Measurements from ENCODE around the gene TWIST2.

The TWIST2 gene

DNA sequence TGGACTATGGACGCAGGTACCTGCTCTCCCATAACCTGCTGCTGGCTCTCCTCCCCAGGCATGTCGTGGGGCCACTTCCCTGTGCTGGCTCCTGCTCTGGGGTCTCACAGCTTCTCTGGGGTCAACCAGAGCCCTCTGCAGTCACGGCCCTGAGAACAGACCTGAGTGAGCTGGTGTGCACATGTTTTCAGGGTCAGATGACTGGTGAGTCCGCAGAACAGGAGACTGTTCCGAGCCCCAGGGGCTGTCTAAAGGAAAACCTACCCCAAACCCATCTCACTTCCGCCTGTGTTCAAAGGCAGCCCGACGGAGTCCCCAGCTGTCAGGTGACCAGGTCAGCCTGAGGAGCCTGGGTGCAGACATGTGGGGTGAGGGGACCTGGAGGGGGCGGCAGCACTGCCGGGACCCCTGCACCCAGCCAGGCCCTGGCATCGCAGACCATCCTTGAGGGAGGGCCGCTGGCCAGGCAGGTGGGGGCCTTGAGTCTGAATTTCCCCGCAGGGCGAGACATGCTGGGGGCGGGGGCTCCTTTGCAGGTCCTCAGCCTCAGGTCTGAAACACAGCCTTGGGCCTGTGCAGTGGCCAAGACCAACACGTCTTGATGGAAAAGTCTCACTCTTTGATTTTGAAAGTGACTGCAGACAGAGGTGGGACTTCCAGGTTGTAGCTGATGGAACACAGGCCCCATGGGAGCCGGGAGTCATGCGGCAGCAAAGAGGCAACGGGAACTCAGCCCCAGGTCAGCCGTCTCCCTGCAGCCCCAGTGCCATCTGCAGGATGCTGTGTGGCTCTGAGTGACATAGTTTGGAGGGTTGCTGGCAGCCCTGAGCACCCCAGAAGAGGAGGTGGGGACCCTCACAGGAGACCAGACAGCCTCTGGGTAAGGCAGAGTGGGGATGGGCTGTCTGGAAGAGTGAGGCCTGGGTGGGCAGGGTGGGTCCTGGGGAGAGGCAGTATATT is 65.3 kb downstream of the TWIST2 start:
- Histone ChIP-seq H3K4me1 (ENCODE audit: control insufficient read depth, insufficient read depth, low read length) (peaks cover 46% of the 10 kb centered on the region), H3K36me3 (ENCODE audit: insufficient read depth, low read length) (peaks cover 6% of the 10 kb centered on the region), H3K9ac (ENCODE audit: low read depth, low read length) (no peak overlapping the region)

DNA sequence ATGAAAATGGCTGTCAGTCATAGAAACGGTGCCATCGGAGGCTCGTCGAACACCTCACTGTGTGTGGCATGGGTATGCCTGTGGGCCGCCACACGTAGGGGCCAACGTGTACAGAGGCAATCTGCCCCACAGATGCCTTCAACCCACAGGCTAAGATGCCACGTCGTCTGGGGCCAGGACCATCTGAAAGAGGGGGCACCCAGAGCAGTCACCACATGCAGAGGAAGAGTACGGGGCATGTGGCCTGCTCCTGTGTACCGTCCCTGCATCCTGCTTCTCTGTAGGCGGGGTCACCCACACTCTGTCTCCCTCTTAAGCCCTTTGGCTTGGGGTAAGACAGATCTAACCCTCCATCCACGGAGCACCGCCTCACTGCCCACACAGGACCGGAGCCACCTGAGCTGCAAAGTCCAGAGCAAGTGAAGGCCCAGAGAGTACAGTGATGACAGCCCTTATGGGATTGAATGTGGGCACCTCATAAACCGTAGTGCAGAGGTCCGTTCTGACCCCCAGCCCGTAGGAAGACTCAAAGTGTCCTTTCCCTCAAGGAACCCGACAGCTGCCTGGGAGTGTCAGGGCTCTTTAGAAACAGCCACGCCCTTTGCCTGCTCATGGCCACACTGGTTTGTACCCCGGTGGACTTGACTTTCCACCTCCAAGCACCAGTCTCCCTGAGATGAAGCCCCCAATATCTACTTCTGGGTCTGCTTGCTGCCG is 66.2 kb downstream of the TWIST2 start:
- peaks cover 43% of the 10 kb centered on the region for H3K4me1 ChIP-seq (ENCODE audit: control insufficient read depth, insufficient read depth, low read length)
- peak overlapping the region; percentile 66 for H3K9ac ChIP-seq (ENCODE audit: low read depth, low read length)

More for the DNA sequence above, 65.3 kb downstream of the TWIST2 start:
- Histone ChIP-seq H3K27me3 (ENCODE audit: control insufficient read depth, insufficient read depth, low read length) (no peaks in the 10 kb centered on the region), H3K9me3 (replicated peaks; ENCODE audit: low read length) (no peaks in the 10 kb centered on the region), H3K4me2 (ENCODE audit: low read length) (no peak overlapping the region), H3K4me3 (ENCODE audit: low read length) (no peak overlapping the region)

GRCh38 chr2:238914648-238915015 is 66.7 kb downstream of the TWIST2 start:
- peak overlapping the region; percentile 74 for H3K4me2 ChIP-seq (ENCODE audit: low read length)
- peak overlapping the region; percentile 66 for H3K9ac ChIP-seq (ENCODE audit: low read depth, low read length)
- H3K4me1 ChIP-seq (ENCODE audit: control insufficient read depth, insufficient read depth, low read length), result peaks cover 37% of the 10 kb centered on the region
- peak overlapping the region; percentile 46 for H3K4me3 ChIP-seq (ENCODE audit: low read length)
- H3K9me3 ChIP-seq (replicated peaks; ENCODE audit: low read length), result no peaks in the 10 kb centered on the region
- no peaks in the 10 kb centered on the region for H3K27me3 ChIP-seq (ENCODE audit: control insufficient read depth, insufficient read depth, low read length)
- H3K36me3 ChIP-seq (ENCODE audit: insufficient read depth, low read length), result peaks cover 6% of the 10 kb centered on the region

More for the DNA sequence above, 66.2 kb downstream of the TWIST2 start:
- Histone ChIP-seq H3K9me3 (replicated peaks; ENCODE audit: low read length) (no peaks in the 10 kb centered on the region), H3K36me3 (ENCODE audit: insufficient read depth, low read length) (peaks cover 6% of the 10 kb centered on the region), H3K4me3 (ENCODE audit: low read length) (peak overlapping the region; percentile 46), H3K27me3 (ENCODE audit: control insufficient read depth, insufficient read depth, low read length) (no peaks in the 10 kb centered on the region), H3K4me2 (ENCODE audit: low read length) (peak overlapping the region; percentile 74)

- no peak overlapping the region for H3K4me2 ChIP-seq (ENCODE audit: low read length)
- H3K9ac ChIP-seq (ENCODE audit: low read depth, low read length), result no peak overlapping the region
- no peaks in the 10 kb centered on the region for H3K9me3 ChIP-seq (replicated peaks; ENCODE audit: low read length)
- peaks cover 36% of the 10 kb centered on the region for H3K4me1 ChIP-seq (ENCODE audit: control insufficient read depth, insufficient read depth, low read length)
- H3K36me3 ChIP-seq (ENCODE audit: insufficient read depth, low read length), result peaks cover 6% of the 10 kb centered on the region
- peak overlapping the region; percentile 46 for H3K4me3 ChIP-seq (ENCODE audit: low read length)
- H3K27me3 ChIP-seq (ENCODE audit: control insufficient read depth, insufficient read depth, low read length), result no peaks in the 10 kb centered on the region
Observed at GRCh38 chr2:238915196-238915595, 67.3 kb downstream of the TWIST2 start.

DNA sequence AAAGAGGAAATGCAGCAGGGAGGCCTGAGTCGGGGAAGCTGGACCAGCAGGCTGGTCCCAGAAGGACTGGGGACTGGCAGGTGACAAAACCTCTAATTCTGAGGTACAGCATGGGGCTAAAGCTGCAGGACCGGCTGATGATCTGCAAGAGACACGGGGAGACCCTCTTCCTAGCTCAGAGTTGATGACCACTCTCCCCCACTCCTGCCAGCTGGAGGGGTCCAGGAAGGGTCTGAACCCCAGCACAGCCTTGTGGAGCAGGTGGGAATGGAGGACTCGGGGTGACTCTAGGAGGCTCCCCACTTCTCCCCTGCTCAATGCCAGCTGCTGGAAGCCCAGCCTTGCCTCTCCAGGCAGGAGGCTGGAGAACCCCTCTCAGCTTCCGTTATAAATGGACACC is 67.7 kb downstream of the TWIST2 start:
- Histone ChIP-seq H3K4me3 (ENCODE audit: low read length) (no peak overlapping the region), H3K4me2 (ENCODE audit: low read length) (no peak overlapping the region), H3K9ac (ENCODE audit: low read depth, low read length) (no peak overlapping the region)

DNA sequence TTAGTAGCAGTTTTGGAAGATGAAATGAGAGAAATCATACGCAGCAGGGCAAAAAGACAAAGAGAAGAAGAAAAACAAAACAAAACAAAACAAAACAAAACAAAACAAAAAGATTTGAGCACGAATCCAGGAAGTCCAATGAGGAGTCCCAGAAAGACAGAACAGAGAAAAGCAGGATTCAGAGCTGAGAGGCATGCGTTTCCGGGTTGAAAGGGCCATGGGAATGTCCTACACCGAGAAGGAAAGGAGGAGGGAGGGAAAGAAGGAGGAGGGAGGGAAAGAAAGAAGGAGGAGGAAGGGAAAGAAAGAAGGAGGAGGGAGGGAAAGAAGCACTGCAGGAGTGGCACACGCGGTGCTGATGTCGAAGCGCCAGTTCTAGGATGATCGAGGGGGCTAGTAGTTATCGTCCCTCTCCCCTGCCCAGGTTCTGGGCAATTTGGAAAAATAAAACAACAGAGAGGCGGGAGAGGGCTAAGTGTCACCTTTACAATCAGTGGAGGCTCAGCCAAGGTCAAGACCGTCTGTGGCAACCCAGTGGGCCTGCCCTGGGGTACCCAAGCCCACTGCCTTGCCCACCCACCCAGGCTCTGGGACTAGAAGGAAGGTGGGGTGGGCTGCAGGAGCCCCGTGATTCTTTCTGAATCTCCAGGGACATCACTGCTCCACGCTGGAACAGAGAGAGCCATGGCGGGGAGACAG is 68.4 kb downstream of the TWIST2 start:
- Histone ChIP-seq H3K9ac (ENCODE audit: low read depth, low read length) (no peak overlapping the region), H3K4me3 (ENCODE audit: low read length) (no peak overlapping the region), H3K27me3 (ENCODE audit: control insufficient read depth, insufficient read depth, low read length) (no peaks in the 10 kb centered on the region), H3K4me1 (ENCODE audit: control insufficient read depth, insufficient read depth, low read length) (peaks cover 36% of the 10 kb centered on the region), H3K9me3 (replicated peaks; ENCODE audit: low read length) (no peaks in the 10 kb centered on the region), H3K4me2 (ENCODE audit: low read length) (no peak overlapping the region), H3K36me3 (ENCODE audit: insufficient read depth, low read length) (no peaks in the 10 kb centered on the region)

More for the DNA sequence above, 67.7 kb downstream of the TWIST2 start:
- Histone ChIP-seq H3K27me3 (ENCODE audit: control insufficient read depth, insufficient read depth, low read length) (no peaks in the 10 kb centered on the region), H3K9me3 (replicated peaks; ENCODE audit: low read length) (no peaks in the 10 kb centered on the region), H3K36me3 (ENCODE audit: insufficient read depth, low read length) (peaks cover 5% of the 10 kb centered on the region), H3K4me1 (ENCODE audit: control insufficient read depth, insufficient read depth, low read length) (peaks cover 36% of the 10 kb centered on the region)

DNA sequence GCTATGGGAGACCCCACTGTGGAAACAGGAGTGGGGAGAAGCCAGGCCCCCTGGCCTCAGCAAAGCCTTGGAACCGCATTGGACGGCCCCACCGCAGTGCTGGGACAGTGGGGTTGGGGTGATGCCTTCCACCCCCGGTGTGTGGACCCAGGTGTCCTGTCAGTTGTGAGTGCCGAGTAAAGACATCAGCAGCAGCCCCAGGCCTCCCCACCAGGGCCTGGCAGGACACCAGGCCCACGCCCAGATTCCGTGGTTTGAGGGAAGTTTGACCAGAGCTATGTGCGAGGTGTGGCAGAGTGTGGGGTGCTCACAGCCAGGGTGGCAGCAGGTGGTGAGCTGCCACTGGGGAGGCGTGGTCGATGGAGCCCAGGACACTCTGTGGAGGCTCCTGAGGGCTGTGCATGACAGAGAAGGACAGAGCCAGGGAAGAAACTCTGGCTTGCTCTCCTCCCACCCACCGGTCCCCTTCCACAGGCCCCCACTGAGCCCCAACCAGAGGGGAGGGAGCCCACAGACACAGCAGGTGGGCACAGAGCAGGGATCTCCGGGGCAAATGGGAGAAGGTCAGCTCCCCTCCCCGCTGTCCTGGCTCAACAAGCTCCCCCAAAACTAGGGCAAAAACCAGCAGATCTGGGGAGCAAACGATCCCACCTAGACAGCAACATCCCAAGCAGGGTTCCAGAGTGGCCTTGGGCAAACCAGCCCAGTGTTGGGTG is 69.1 kb downstream of the TWIST2 start:
- H3K4me3 ChIP-seq (ENCODE audit: low read length), result no peak overlapping the region

DNA sequence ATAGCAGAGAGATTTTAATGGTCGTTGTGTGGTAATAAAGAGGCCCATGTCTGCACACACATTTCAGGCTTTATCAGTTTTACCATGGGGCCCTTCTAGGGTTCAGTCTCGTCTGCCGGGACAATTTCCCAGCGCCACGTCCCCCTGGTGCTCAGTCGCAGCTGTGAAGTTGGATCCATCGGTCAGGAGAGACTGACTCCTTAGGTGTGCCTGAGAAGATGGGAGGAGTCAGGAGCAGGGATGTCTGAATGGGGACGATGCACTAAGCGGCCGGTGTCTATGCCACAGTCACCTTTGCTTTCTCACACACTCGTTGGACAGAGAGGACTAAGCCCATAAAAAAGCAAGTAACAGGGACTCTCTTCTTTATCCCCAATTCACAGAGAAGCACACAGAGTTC is 71.4 kb downstream of the TWIST2 start:
- H3K27me3 ChIP-seq (ENCODE audit: control insufficient read depth, insufficient read depth, low read length), result no peaks in the 10 kb centered on the region
- no peaks in the 10 kb centered on the region for H3K36me3 ChIP-seq (ENCODE audit: insufficient read depth, low read length)
- no peak overlapping the region for H3K9ac ChIP-seq (ENCODE audit: low read depth, low read length)
- no peaks in the 10 kb centered on the region for H3K9me3 ChIP-seq (replicated peaks; ENCODE audit: low read length)
- H3K4me3 ChIP-seq (ENCODE audit: low read length), result no peak overlapping the region
- H3K4me1 ChIP-seq (ENCODE audit: control insufficient read depth, insufficient read depth, low read length), result peaks cover 24% of the 10 kb centered on the region
- no peak overlapping the region for H3K4me2 ChIP-seq (ENCODE audit: low read length)

More for the DNA sequence above, 69.1 kb downstream of the TWIST2 start:
- Histone ChIP-seq H3K4me2 (ENCODE audit: low read length) (no peak overlapping the region), H3K9ac (ENCODE audit: low read depth, low read length) (no peak overlapping the region), H3K9me3 (replicated peaks; ENCODE audit: low read length) (no peaks in the 10 kb centered on the region), H3K36me3 (ENCODE audit: insufficient read depth, low read length) (no peaks in the 10 kb centered on the region), H3K4me1 (ENCODE audit: control insufficient read depth, insufficient read depth, low read length) (peaks cover 36% of the 10 kb centered on the region), H3K27me3 (ENCODE audit: control insufficient read depth, insufficient read depth, low read length) (no peaks in the 10 kb centered on the region)

GRCh38 chr2:238920053-238920452 is 72.2 kb downstream of the TWIST2 start:
- no peak overlapping the region for H3K4me2 ChIP-seq (ENCODE audit: low read length)
- H3K9ac ChIP-seq (ENCODE audit: low read depth, low read length), result no peak overlapping the region
- H3K9me3 ChIP-seq (replicated peaks; ENCODE audit: low read length), result no peaks in the 10 kb centered on the region
- peaks cover 17% of the 10 kb centered on the region for H3K4me1 ChIP-seq (ENCODE audit: control insufficient read depth, insufficient read depth, low read length)
- no peaks in the 10 kb centered on the region for H3K27me3 ChIP-seq (ENCODE audit: control insufficient read depth, insufficient read depth, low read length)
- H3K36me3 ChIP-seq (ENCODE audit: insufficient read depth, low read length), result no peaks in the 10 kb centered on the region
- no peak overlapping the region for H3K4me3 ChIP-seq (ENCODE audit: low read length)

GRCh38 chr2:238920601-238921001 is 72.7 kb downstream of the TWIST2 start:
- no peak overlapping the region for H3K4me3 ChIP-seq (ENCODE audit: low read length)
- H3K9me3 ChIP-seq (replicated peaks; ENCODE audit: low read length), result no peaks in the 10 kb centered on the region
- no peaks in the 10 kb centered on the region for H3K27me3 ChIP-seq (ENCODE audit: control insufficient read depth, insufficient read depth, low read length)
- H3K36me3 ChIP-seq (ENCODE audit: insufficient read depth, low read length), result no peaks in the 10 kb centered on the region
- peaks cover 11% of the 10 kb centered on the region for H3K4me1 ChIP-seq (ENCODE audit: control insufficient read depth, insufficient read depth, low read length)
- no peak overlapping the region for H3K9ac ChIP-seq (ENCODE audit: low read depth, low read length)
- H3K4me2 ChIP-seq (ENCODE audit: low read length), result no peak overlapping the region

DNA sequence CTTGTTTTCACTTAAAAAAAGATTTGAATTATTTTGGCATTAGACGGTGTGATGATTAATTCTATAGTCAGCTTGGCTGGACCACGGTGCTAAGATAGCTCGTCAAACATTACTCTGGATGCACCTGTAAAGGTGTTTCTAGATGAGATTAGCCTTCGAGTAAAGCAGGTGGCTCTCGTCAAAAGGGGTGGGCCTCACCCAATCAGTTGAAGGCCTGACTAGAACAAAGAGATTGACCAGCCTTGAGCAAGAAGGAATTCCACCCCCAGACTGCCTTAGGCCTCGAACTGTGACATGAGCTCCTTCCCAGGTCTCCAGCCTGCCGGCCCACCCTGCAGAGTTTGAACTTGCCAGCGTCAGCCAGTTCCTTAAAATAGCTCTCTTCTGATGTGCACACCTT is 73.4 kb downstream of the TWIST2 start:
- Histone ChIP-seq H3K9me3 (replicated peaks; ENCODE audit: low read length) (no peaks in the 10 kb centered on the region), H3K9ac (ENCODE audit: low read depth, low read length) (no peak overlapping the region), H3K4me1 (ENCODE audit: control insufficient read depth, insufficient read depth, low read length) (peaks cover 11% of the 10 kb centered on the region), H3K27me3 (ENCODE audit: control insufficient read depth, insufficient read depth, low read length) (no peaks in the 10 kb centered on the region), H3K4me3 (ENCODE audit: low read length) (no peak overlapping the region), H3K4me2 (ENCODE audit: low read length) (no peak overlapping the region), H3K36me3 (ENCODE audit: insufficient read depth, low read length) (no peaks in the 10 kb centered on the region)

Data from skeletal muscle satellite cell (primary cell).